ENCODE results near the gene ABTB2.

ABTB2 gene

GRCh38 chr11:34278693-34279297 lies 79.0 kb downstream of the ABTB2 start:
- no peak for DNase-seq

- DNase-seq = no peak
Observed at GRCh38 chr11:34278175-34278574, 79.6 kb downstream of the ABTB2 start.

DNA sequence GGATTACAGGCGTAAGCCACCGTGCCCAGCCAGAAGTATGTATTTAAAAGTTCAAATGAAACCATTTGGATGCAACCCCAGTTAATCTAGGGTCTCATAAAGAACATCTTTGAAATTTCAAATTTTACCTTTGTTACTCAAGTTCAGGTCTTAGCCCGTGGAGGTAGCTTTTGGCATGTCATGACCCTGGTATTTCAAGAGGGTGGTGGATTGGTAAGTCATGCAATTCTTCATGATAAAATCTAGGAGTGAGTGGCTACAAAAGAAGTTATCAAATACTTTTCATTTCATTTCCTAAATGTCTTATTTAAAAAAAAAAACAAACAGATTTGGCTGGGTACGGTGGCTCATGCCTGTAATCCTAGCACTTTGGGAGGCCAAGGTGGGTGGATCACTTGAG lies 80.6 kb downstream of the ABTB2 start:
- no peak for DNase-seq

DNA sequence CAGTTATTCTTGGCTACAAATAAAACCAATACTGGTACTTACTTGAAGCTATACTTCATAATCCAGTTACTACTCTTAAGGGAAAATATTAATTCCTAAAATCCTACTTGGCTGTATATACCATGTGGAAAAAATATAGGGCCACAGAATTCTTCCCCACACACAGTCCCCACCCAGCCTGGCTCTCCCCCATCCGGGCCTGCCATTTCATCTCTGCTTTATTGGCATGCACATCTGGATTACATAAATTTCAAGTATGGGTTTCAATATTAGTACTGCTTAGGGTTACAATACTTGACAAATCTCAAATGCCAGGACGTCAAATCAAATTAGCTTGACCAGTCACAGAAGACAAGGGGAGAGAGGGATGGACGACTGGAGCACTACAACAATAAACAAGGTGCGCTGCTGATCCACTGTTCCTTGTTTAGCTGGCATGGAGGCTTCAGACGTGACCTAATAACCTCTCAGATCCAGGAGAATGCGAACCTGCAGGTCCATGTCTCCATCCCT lies 81.4 kb downstream of the ABTB2 start:
- DNase-seq = no peak

GRCh38 chr11:34275486-34275885 lies 82.3 kb downstream of the ABTB2 start:
- DNase-seq = no peak

GRCh38 chr11:34274712-34275398 lies 83.0 kb downstream of the ABTB2 start:
- no peak for DNase-seq

- no peak for DNase-seq
Observed at GRCh38 chr11:34273099-34273498, 84.7 kb downstream of the ABTB2 start.

- DNase-seq = no peak
Observed at GRCh38 chr11:34271727-34272126, 86.1 kb downstream of the ABTB2 start.

DNA sequence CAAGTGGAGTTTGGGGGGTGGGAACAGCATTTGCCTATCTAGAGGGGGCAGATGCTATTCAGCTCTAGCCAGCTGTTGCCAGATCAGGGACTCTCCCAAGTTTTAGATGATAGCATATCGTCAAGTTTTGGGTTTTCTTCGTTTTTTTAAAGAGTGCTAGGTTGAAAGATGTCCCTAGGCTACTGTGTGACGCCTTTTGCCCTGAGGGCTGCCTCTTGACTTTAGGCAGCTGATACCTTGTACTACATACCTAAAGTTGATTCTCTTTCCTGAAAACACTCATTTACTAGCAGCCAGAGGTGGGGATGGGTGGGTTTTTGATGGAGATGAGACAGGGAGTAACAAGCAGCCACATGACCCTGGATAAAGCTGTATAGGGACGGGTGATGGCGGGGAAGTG lies 87.1 kb downstream of the ABTB2 start:
- no peak for DNase-seq

DNA sequence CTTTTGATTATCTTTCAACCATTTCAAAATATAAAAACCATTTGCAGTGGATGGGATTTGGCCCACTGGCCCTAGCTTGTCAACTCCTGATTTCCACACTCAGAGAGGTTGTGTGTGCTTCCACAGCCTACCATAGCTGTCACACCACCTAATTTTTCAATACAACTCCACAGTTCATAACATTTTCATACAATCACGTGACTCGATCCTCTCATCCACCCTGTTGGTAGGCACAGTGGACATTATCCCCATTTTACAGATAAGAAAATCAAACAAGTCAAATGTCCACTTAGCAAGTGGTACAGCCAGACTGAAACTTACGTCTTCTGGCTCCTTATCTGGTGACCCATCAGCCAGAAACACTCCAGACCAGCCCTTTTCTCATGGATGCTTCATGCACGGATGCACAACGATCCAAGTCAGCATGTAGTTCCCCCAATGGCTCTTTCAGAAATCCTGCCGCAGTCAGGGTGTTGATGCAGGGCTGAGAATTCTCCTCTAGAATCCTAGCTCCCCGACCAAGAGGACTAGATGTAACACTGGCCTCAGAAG lies 88.0 kb downstream of the ABTB2 start:
- DNase-seq = no peak

- no peak for DNase-seq
Observed at GRCh38 chr11:34268906-34269430, 88.8 kb downstream of the ABTB2 start.

DNA sequence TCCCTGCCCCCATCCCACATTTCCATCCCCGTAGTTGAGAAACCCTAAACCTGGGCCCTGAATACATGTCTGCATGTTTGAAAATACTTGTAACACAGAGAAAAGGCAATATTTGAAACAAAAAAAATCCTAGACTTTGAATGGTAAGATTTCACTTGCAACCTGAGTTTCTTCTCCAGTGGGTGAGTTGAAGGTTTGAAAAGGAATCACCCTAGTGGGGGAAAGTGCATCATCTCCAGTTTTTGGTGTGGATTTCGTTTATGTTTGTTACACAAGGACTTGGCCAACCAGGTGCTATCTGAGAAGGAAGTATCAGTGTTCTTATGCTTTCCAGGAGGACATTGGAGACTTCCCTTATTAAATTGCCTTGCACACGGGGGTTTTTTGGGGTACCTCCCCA lies 90.4 kb downstream of the ABTB2 start:
- DNase-seq = no peak

- DNase-seq = no peak
Observed at GRCh38 chr11:34267013-34267412, 90.8 kb downstream of the ABTB2 start.

DNA sequence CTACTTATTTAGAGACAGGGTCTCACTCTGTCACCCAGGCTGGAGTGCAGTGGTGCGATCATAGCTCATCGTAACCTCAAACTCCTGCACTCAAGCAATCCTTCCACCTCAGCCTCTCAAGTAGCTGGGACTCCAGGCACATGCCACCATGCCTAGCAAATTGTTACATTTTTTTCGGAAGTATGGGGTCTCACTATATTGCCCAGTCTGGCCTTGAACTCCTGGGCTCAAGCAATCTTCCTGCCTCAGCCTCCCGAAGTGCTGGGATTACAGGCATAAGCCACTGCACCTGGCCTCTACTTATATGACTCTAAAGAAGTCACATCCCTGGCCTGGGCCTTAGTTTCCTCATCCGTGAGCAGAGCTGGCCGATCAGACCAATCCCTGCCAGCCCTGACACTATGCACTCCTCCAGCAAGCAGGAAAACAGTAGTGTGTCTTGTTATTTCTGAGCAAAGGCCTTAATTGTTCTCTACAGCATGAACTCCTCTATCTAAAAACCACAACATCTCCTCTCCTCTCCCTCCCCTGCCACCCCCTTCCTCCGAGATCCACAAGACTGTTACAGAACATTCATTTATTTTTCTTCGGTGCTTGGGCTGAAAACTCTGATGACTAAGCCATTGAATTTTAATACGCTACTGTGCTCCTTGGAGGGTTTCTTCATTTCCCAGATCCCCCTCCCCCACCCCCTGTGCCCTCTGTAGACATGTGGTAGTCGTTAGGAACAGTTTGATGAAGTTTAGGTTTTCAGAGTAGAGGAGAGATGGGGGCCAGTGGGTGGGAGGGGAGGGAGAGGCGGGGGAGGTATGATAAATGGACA lies 91.5 kb downstream of the ABTB2 start:
- DNase-seq = no peak

DNA sequence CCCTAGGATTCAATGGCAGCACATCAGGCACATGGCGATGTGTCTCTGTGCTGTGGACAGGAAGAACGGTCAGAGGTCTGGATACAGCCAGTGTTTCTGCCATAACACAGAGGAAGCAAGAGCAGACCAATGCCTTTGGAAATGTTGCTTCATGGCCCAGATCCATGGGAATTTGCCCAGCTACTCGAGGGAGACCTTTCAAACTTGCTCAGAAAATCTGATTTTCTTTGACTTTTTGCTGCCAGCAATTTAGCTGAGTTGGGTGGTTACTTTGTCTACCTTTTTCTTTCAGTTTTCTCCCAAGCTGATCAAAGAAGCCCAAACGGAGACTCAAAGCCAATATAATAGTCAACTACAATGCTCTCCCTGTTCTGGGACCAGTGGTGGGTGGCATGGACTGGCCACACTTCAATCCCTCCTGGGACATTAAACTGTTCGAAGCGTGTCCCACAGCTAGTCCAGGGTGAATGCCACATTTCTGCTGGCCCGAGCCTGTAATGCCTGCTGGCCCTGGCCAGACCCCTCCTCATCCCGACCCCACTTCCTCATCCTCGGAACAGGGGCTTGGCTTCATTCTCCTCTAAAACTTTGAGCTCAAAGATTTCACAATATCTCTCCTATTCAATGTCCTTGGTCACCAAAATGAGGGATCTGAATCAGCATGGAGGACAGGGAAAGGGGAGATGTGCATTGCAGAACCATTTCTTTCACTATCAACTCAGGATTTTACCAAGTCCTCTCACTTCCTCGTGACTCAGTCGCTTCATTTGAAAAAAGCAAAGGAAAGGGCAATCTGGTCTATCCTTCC lies 93.3 kb downstream of the ABTB2 start:
- DNase-seq = no peak

- no peak for DNase-seq
Observed at GRCh38 chr11:34263441-34264091, 94.2 kb downstream of the ABTB2 start.

DNA sequence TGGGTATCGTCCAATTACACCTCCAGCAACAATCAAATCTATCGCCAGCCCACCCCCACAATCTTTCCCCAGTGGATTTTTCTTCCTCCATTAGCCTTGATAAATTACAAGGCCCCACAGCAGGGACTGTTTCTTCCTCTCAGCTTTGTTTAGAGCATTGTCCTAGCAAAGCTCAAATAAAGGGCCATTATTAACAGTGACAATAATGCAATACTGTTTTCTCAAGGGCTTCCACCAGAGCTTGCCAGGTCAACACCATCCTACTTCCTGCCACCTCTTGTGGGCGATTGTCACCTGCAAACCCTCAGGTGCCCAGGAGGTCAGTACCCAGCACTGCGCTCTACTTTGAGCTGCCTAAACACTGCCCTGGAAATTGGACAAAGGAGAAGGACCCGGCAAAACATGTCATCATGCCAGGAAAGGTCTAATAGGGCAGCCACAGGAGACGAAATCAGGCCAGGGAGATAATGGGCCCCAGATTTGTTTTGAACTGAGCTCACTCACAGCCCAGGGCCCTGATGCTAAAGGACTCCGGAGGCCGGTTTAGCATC lies 95.2 kb downstream of the ABTB2 start:
- no peak for DNase-seq

GRCh38 chr11:34261820-34262219 lies 96.0 kb downstream of the ABTB2 start:
- DNase-seq = no peak

GRCh38 chr11:34261095-34261494 lies 96.7 kb downstream of the ABTB2 start:
- DNase-seq = no peak

DNA sequence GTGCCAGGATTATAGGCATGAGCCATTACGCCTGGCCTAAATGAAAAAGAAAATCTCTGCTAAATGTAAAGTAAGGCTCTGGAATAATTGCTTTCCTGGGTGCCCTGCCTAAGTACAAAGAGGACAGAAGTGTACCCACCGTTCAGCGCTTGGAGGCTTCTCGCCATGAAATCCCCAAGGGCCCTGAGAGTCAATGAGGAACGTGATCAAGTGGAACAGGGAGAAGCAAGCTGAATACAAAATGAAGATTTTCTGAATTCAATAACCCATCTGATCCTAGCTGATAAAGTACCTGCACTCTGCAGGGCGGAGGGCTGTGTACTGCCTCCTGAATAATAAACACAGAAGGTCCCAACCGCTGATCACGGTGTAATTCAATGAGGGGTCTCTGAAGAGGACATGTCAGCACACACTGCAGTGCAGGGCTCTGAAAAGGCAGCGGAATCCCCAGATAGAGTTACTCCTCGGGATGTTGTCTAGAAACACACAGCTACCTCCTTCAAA lies 97.7 kb downstream of the ABTB2 start:
- no peak for DNase-seq

- DNase-seq = no peak
Observed at GRCh38 chr11:34259087-34259486, 98.7 kb downstream of the ABTB2 start.
